GM12878 (cell line): ENCODE data around the gene BOD1L1. TPM values are rescaled to one million over a fixed set of nuclear protein-coding genes. Genes with fewer than 3 reads are reported as not detected.
A peak's percentile ranks its signal among the peaks of the same experiment; 100 is the strongest.

ENCODE experiments used
- BHLHE40 ChIP-seq, 2 experiments: fragments of 450-650 bp in 1 of 2; IDR thresholded peaks; 2 replicates each; pipeline ENCODE4 v1.6.1; 2011 to 2017; ENCODE audit warnings: low read depth in 2 of 2, borderline replicate concordance in 1 of 2, improper control_type of control experiment in 1 of 2, low read length in 1 of 2, mild to moderate bottlenecking in 1 of 2
- CBX3 ChIP-seq: fragments of 200-600 bp; sonication (generic); IDR thresholded peaks from 2 replicates; pipeline ENCODE4 v1.6.1; 2016; ENCODE audit warnings: low read depth, borderline replicate concordance
- CREB1 ChIP-seq: IDR thresholded peaks from 2 replicates; pipeline ENCODE4 v1.6.1; 2012; ENCODE audit warnings: low read depth, mild to moderate bottlenecking, inconsistent platforms
- CREM ChIP-seq: IDR thresholded peaks from 2 replicates; pipeline ENCODE4 v1.6.1; 2014; ENCODE audit warnings: antibody characterized with exemption, low read depth
- EZH2 ChIP-seq: IDR thresholded peaks from 2 replicates; pipeline ENCODE4 v1.6.1; 2012; ENCODE audit warnings: low read depth, mild to moderate bottlenecking, control low read depth, inconsistent platforms, low read length, borderline replicate concordance; ENCODE audit not compliant: control insufficient read depth
- IKZF2 ChIP-seq, 2 experiments: fragments of 450-650 bp; IDR thresholded peaks; 2 replicates each; pipeline ENCODE4 v1.6.1; 2017; ENCODE audit warnings: mild to moderate bottlenecking in 2 of 2, moderate library complexity in 2 of 2
- IRF4 ChIP-seq: IDR thresholded peaks from 2 replicates; pipeline ENCODE4 v1.6.1; 2011; ENCODE audit warnings: low read depth, low read length
- MEF2A ChIP-seq: IDR thresholded peaks from 2 replicates; pipeline ENCODE4 v1.6.1; 2011; ENCODE audit warnings: low read depth, mild to moderate bottlenecking, low read length, moderate library complexity; ENCODE audit not compliant: insufficient read depth
- NBN ChIP-seq: fragments of 450-650 bp; IDR thresholded peaks from 2 replicates; pipeline ENCODE4 v1.6.1; 2016
- RFX5 ChIP-seq: IDR thresholded peaks from 2 replicates; pipeline ENCODE4 v1.6.1; 2011; ENCODE audit warnings: low read depth, low read length, improper control_type of control experiment
- RUNX3 ChIP-seq: IDR thresholded peaks from 2 replicates; pipeline ENCODE4 v1.6.1; 2012; ENCODE audit warnings: low read length, inconsistent platforms
- SRF ChIP-seq, 2 experiments: IDR thresholded peaks; 2 replicates each; pipeline ENCODE4 v1.6.1; 2011; ENCODE audit warnings: low read depth in 2 of 2, low read length in 2 of 2, mild to moderate bottlenecking in 1 of 2, moderate library complexity in 1 of 2
- ZNF24 ChIP-seq: fragments of 450-650 bp; IDR thresholded peaks from 2 replicates; pipeline ENCODE4 v1.6.1; 2017; ENCODE audit warnings: antibody characterized with exemption, mild to moderate bottlenecking
- ZSCAN29 ChIP-seq: fragments of 450-650 bp; IDR thresholded peaks from 2 replicates; pipeline ENCODE4 v1.6.1; 2017; ENCODE audit warnings: mild to moderate bottlenecking, moderate library complexity
- polyA plus RNA-seq, 11 experiments: library from polyadenylated mRNA; depleted of rRNA in 4 of 11; unstranded in 6 of 11; stranded (reverse) in 5 of 11; fragments of >200 nt; fragmentation: Nextera tagmentation in 4 of 11; fragmentation: Illumina TruSeq in 1 of 11; extraction: Ambion mirVana in 4 of 11; extraction: Trizol in 1 of 11; gene quantifications; 1 replicate in 1 of 11; 2 replicates in 10 of 11; pipeline versions ENCODE4 v1.2.1 to v1.2.3, GENCODE V29; 2011 to 2016; ENCODE audit warnings: inconsistent platforms in 2 of 11, missing spikeins in 2 of 11, low read depth in 1 of 11
- total RNA-seq, 4 experiments: library from RNA; depleted of rRNA in 3 of 4; stranded (reverse); fragments of >200 nt in 3 of 4; fragmentation: Illumina TruSeq in 1 of 4; extraction: Trizol in 1 of 4; gene quantifications; 2 replicates each; pipeline versions ENCODE4 v1.2.1 to v1.2.3, GENCODE V29; 2013 to 2021
- TF ChIP-seq, protein P1 (sequence below): fragments of 450-650 bp; IDR thresholded peaks from 2 replicates; pipeline ENCODE4 v1.6.1; 2017; ENCODE audit warnings: mild to moderate bottlenecking, moderate library complexity
- TF ChIP-seq, protein P2 (sequence below): IDR thresholded peaks from 2 replicates; pipeline ENCODE4 v1.6.1; 2012; ENCODE audit warnings: low read depth, low read length, improper control_type of control experiment
- TF ChIP-seq, protein P3 (sequence below): fragments of 450-650 bp; formaldehyde crosslinking; IDR thresholded peaks from 2 replicates; pipeline ENCODE4 v1.5.0; 2022; ENCODE audit warnings: mild to moderate bottlenecking, missing genetic modification characterization
- TF ChIP-seq, protein P4 (sequence below): fragments of 450-650 bp; IDR thresholded peaks from 2 replicates; pipeline ENCODE4 v1.6.1; 2017; ENCODE audit warnings: mild to moderate bottlenecking, low read depth, inconsistent platforms; ENCODE audit not compliant: poor library complexity, severe bottlenecking

The BOD1L1 gene
- total and polyA plus RNA-seq, 10 of the 15 experiments (the other 5 are each of a cell fraction or from before 2014, with no cell fraction given): 6.8 to 41.6 (median 24.3) TPM

DNA sequence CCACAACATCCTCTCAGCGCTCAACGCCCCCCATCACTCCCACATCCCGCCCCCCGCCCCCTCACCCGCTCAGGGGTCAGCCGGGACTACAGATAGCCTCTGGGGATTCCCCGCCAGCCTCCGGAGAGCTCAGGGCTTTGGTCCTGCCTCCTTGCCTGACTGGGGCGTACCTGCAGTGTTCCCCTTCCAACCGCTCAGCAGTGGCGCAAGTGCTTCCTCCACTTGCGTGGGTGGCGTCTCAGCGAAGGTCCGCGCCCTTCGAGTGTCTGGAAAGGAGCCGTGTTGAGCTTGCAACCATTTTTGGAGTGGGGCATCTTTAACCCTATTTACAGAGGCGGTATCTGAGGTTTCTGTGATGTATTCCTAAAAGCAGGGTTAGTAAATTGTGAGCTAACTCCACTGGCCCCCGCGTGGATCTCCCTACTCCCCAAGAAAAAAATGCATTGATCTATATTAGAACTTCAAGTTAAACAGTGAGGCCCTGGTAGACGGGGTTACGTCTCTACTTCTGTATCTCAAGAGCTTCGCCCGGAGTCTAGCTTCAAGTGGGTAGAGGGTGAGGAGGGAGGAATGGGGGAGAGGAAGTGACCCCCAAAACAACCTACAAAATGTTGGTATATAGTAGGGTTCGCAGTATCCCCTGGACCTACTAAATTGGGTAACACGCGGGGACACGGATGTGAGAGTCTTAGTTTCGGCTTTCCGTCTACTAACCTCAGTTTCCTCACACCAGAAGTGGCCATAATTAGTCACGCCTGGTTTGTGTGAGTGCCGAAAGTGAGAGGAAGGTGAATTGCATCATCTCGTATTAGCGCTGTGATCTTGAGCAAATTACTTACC lies 99.3 kb downstream of the BOD1L1 start (continued):
- TF ChIP-seq, protein P1, sequence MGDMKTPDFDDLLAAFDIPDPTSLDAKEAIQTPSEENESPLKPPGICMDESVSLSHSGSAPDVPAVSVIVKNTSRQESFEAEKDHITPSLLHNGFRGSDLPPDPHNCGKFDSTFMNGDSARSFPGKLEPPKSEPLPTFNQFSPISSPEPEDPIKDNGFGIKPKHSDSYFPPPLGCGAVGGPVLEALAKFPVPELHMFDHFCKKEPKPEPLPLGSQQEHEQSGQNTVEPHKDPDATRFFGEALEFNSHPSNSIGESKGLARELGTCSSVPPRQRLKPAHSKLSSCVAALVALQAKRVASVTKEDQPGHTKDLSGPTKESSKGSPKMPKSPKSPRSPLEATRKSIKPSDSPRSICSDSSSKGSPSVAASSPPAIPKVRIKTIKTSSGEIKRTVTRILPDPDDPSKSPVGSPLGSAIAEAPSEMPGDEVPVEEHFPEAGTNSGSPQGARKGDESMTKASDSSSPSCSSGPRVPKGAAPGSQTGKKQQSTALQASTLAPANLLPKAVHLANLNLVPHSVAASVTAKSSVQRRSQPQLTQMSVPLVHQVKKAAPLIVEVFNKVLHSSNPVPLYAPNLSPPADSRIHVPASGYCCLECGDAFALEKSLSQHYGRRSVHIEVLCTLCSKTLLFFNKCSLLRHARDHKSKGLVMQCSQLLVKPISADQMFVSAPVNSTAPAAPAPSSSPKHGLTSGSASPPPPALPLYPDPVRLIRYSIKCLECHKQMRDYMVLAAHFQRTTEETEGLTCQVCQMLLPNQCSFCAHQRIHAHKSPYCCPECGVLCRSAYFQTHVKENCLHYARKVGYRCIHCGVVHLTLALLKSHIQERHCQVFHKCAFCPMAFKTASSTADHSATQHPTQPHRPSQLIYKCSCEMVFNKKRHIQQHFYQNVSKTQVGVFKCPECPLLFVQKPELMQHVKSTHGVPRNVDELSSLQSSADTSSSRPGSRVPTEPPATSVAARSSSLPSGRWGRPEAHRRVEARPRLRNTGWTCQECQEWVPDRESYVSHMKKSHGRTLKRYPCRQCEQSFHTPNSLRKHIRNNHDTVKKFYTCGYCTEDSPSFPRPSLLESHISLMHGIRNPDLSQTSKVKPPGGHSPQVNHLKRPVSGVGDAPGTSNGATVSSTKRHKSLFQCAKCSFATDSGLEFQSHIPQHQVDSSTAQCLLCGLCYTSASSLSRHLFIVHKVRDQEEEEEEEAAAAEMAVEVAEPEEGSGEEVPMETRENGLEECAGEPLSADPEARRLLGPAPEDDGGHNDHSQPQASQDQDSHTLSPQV: no peak
- TF ChIP-seq ZSCAN29 (no peak), BHLHE40 (IDR thresholded peaks at IDR 0.05; ENCODE audit: borderline replicate concordance in 1 of 2, low read depth in 2 of 2, low read length in 1 of 2) (peak; percentile 63 to 67), SRF (IDR thresholded peaks at IDR 0.05; ENCODE audit: low read depth in 2 of 2, low read length in 2 of 2) (0 out of 4 replicates have a peak, but pooled peaks of 1 of the 2 experiments have one; percentile 29), CREM (no peak), CBX3 (no peak), IRF4 (no peak), RUNX3 (peak; percentile 85), RFX5 (no peak), ZNF24 (no peak), IKZF2 (IDR thresholded peaks at IDR 0.05) (peak in 1 of 2 experiments; percentile 42; a peak in 1 of 4 replicates), EZH2 (no peak), NBN (peak; percentile 26; the same call in 1 of the 2 replicates), CREB1 (no peak), MEF2A (peak; percentile 37; the same call in 1 of the 2 replicates)
- TF ChIP-seq, protein P2, sequence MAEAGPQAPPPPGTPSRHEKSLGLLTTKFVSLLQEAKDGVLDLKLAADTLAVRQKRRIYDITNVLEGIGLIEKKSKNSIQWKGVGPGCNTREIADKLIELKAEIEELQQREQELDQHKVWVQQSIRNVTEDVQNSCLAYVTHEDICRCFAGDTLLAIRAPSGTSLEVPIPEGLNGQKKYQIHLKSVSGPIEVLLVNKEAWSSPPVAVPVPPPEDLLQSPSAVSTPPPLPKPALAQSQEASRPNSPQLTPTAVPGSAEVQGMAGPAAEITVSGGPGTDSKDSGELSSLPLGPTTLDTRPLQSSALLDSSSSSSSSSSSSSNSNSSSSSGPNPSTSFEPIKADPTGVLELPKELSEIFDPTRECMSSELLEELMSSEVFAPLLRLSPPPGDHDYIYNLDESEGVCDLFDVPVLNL: no peak
- TF ChIP-seq, protein P3, sequence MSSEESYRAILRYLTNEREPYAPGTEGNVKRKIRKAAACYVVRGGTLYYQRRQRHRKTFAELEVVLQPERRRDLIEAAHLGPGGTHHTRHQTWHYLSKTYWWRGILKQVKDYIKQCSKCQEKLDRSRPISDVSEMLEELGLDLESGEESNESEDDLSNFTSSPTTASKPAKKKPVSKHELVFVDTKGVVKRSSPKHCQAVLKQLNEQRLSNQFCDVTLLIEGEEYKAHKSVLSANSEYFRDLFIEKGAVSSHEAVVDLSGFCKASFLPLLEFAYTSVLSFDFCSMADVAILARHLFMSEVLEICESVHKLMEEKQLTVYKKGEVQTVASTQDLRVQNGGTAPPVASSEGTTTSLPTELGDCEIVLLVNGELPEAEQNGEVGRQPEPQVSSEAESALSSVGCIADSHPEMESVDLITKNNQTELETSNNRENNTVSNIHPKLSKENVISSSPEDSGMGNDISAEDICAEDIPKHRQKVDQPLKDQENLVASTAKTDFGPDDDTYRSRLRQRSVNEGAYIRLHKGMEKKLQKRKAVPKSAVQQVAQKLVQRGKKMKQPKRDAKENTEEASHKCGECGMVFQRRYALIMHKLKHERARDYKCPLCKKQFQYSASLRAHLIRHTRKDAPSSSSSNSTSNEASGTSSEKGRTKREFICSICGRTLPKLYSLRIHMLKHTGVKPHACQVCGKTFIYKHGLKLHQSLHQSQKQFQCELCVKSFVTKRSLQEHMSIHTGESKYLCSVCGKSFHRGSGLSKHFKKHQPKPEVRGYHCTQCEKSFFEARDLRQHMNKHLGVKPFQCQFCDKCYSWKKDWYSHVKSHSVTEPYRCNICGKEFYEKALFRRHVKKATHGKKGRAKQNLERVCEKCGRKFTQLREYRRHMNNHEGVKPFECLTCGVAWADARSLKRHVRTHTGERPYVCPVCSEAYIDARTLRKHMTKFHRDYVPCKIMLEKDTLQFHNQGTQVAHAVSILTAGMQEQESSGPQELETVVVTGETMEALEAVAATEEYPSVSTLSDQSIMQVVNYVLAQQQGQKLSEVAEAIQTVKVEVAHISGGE (CRISPR knock-in tag): no peak
- TF ChIP-seq, protein P4, sequence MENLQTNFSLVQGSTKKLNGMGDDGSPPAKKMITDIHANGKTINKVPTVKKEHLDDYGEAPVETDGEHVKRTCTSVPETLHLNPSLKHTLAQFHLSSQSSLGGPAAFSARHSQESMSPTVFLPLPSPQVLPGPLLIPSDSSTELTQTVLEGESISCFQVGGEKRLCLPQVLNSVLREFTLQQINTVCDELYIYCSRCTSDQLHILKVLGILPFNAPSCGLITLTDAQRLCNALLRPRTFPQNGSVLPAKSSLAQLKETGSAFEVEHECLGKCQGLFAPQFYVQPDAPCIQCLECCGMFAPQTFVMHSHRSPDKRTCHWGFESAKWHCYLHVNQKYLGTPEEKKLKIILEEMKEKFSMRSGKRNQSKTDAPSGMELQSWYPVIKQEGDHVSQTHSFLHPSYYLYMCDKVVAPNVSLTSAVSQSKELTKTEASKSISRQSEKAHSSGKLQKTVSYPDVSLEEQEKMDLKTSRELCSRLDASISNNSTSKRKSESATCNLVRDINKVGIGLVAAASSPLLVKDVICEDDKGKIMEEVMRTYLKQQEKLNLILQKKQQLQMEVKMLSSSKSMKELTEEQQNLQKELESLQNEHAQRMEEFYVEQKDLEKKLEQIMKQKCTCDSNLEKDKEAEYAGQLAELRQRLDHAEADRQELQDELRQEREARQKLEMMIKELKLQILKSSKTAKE: no peak
